DOHH2 (cell line): Measurements from ENCODE around the gene ITPR1.
A peak's percentile ranks its signal among the peaks of the same experiment; 100 is the strongest.

ENCODE experiments used
- H3F3A ChIP-seq: fragments of 200-600 bp; sonication (generic), shearing (Covaris generic); 2 replicates; pipeline ENCODE4 v1.6.0; 2016; ENCODE audit warnings: antibody characterized with exemption, mild to moderate bottlenecking; ENCODE audit not compliant: control insufficient read depth, insufficient read depth
- H3K27ac ChIP-seq: fragments of 200-600 bp; sonication (generic); 2 replicates; pipeline ENCODE4 v1.5.1; 2014; ENCODE audit warnings: low read depth, mild to moderate bottlenecking, low read length, moderate library complexity
- H3K27me3 ChIP-seq: fragments of 200-600 bp; sonication (generic); 2 replicates; pipeline ENCODE4 v1.6.1; 2014; ENCODE audit warnings: mild to moderate bottlenecking, low read length, mixed read lengths; ENCODE audit not compliant: control insufficient read depth
- H3K36me3 ChIP-seq: fragments of 200-600 bp; sonication (generic); 2 replicates; pipeline ENCODE4 v1.6.1; 2014; ENCODE audit warnings: mild to moderate bottlenecking, low read length, moderate library complexity, mixed read lengths; ENCODE audit not compliant: control insufficient read depth
- H3K4me1 ChIP-seq: fragments of 200-600 bp; sonication (generic); 2 replicates; pipeline ENCODE4 v1.6.1; 2014; ENCODE audit warnings: mild to moderate bottlenecking, low read length, mixed read lengths; ENCODE audit not compliant: control insufficient read depth
- H3K4me2 ChIP-seq: fragments of 200-600 bp; sonication (generic); 2 replicates; pipeline ENCODE4 v1.6.0; 2014; ENCODE audit warnings: mild to moderate bottlenecking, low read length, moderate library complexity
- H3K4me3 ChIP-seq: fragments of 200-600 bp; sonication (generic); 2 replicates; pipeline ENCODE4 v1.5.1; 2014; ENCODE audit warnings: mild to moderate bottlenecking, low read length, mixed read lengths
- H3K79me2 ChIP-seq: fragments of 200-600 bp; sonication (generic); 2 replicates; pipeline ENCODE4 v1.6.1; 2014; ENCODE audit warnings: mild to moderate bottlenecking, low read length, mixed read lengths; ENCODE audit not compliant: control insufficient read depth
- H3K9me2 ChIP-seq: fragments of 200-600 bp; sonication (generic); replicated peaks from 2 replicates; pipeline ENCODE4 v1.6.1; 2014; ENCODE audit warnings: mild to moderate bottlenecking, low read length, mixed read lengths; ENCODE audit not compliant: control insufficient read depth
- H3K9me3 ChIP-seq: fragments of 200-600 bp; sonication (generic); 2 replicates; pipeline ENCODE4 v1.6.1; 2014; ENCODE audit warnings: antibody characterized with exemption, low read length, mixed read lengths; ENCODE audit not compliant: control insufficient read depth, insufficient read depth
- H4K20me1 ChIP-seq: fragments of 200-600 bp; sonication (generic); 2 replicates; pipeline ENCODE4 v1.6.0; 2014; ENCODE audit warnings: low read depth, mild to moderate bottlenecking, antibody characterized with exemption, low read length, moderate library complexity; ENCODE audit not compliant: control insufficient read depth, insufficient read depth
- CTCF ChIP-seq: fragments of 200-600 bp; sonication (generic); IDR thresholded peaks from one replicate; pipeline ENCODE4 v1.5.1; 2014; ENCODE audit warnings: antibody characterized with exemption, mild to moderate bottlenecking, low read depth, low read length; ENCODE audit not compliant: poor library complexity, severe bottlenecking
- EZH2phosphoT487 ChIP-seq: fragments of 200-600 bp; sonication (generic); IDR thresholded peaks from 2 replicates; pipeline ENCODE4 v1.6.1; 2017; ENCODE audit warnings: borderline replicate concordance, mild to moderate bottlenecking, antibody characterized with exemption, low read length, moderate library complexity, mixed read lengths

Gene ITPR1

DNA sequence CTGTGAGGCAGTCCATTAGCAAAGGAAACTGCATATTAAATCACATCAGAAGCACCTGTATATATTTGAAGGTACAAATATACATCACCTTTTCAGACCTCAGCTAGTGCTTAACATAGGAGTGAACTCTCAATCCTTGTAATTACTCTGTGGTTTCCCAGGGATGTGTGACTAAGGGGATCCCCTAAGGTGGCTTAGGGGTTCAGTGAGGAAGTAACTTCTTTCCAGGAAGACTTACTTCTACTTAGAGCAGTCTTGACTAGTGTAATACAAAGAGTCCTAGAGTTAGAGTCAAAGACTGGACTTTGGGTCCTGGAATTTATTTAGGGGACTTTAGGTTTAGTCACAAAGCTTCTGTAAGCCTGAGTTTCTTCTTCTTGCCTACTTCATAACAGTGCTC lies 17.3 kb upstream of the ITPR1 start:
- Histone ChIP-seq H3K27me3 (no peaks in the 10 kb centered on the region), H3K36me3 (no peaks in the 10 kb centered on the region), H3K9me2 (no peaks in the 10 kb centered on the region), H3K79me2 (no peaks in the 10 kb centered on the region), H3K9me3 (peaks cover 7% of the 10 kb centered on the region; the same call in 1 of the 2 replicates), H4K20me1 (no peaks in the 10 kb centered on the region), H3F3A (peaks cover 6% of the 10 kb centered on the region), H3K27ac (no peak overlapping the region), H3K4me1 (peaks cover 27% of the 10 kb centered on the region), H3K4me2 (no peak overlapping the region), H3K4me3 (no peak overlapping the region)
- TF ChIP-seq EZH2phosphoT487, result no peak
- no peak for TF ChIP-seq CTCF

DNA sequence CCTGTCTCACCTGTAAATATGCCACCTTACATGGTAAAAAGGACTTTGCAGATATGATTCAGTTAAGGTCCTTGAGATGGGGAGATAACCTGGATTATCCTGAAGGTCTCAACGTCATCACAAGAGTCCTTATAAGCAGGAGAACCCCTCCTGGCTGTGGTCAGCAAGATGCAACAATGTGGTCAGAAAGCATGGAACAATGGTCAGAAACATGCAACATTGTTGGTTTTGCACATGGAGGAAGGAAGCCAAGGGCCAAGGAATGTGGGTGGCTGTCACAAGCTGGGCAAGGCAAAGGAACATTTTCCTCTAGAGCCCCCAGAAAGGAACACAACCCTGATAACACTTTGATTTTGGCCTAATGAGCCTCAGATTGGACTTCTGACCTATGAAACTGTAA lies 16.7 kb upstream of the ITPR1 start:
- Histone ChIP-seq H3K4me1 (peaks cover 27% of the 10 kb centered on the region), H3K9me3 (peaks cover 7% of the 10 kb centered on the region; the same call in 1 of the 2 replicates), H4K20me1 (no peaks in the 10 kb centered on the region), H3K79me2 (no peaks in the 10 kb centered on the region), H3K27me3 (no peaks in the 10 kb centered on the region), H3K36me3 (no peaks in the 10 kb centered on the region), H3K9me2 (no peaks in the 10 kb centered on the region), H3K27ac (no peak overlapping the region), H3K4me3 (no peak overlapping the region), H3K4me2 (no peak overlapping the region), H3F3A (peaks cover 6% of the 10 kb centered on the region)
- TF ChIP-seq EZH2phosphoT487 (no peak), CTCF (no peak)

- Histone ChIP-seq H3K79me2 (no peaks in the 10 kb centered on the region), H3K36me3 (no peaks in the 10 kb centered on the region), H3K4me1 (peaks cover 22% of the 10 kb centered on the region), H3K27ac (no peak overlapping the region), H4K20me1 (no peaks in the 10 kb centered on the region), H3F3A (peaks cover 6% of the 10 kb centered on the region), H3K9me2 (no peaks in the 10 kb centered on the region), H3K4me3 (no peak overlapping the region), H3K9me3 (peaks cover 7% of the 10 kb centered on the region; the same call in 1 of the 2 replicates), H3K27me3 (no peaks in the 10 kb centered on the region), H3K4me2 (no peak overlapping the region)
- TF ChIP-seq CTCF (no peak), EZH2phosphoT487 (no peak)
Observed at GRCh38 chr3:4478261-4478660, 14.9 kb upstream of the ITPR1 start.

DNA sequence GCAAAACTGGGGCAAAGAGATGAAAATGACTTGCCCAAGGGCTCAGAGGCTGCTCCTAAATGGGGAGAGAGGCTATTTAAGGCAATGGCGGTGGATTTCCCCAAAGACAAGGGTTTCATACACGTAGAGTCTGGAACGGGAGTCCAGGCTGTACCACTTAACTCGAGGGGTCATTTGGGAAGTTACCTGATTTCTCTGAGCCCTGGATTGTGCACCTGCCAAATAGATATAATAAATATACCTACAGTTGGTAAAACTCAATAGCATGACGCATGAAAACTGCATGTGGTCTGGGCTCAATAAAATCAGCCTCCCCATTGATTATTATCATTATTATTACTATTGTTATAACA lies 1.3 kb upstream of the ITPR1 start:
- Histone ChIP-seq H3K27ac (no peak overlapping the region), H3K79me2 (peaks cover 28% of the 10 kb centered on the region), H3K36me3 (peaks cover 16% of the 10 kb centered on the region), H3K4me1 (peaks cover 39% of the 10 kb centered on the region), H3K27me3 (peaks cover 28% of the 10 kb centered on the region), H4K20me1 (no peaks in the 10 kb centered on the region), H3K9me2 (no peaks in the 10 kb centered on the region), H3K4me3 (peak overlapping the region; percentile 95), H3F3A (peaks cover 15% of the 10 kb centered on the region), H3K4me2 (peak overlapping the region; percentile 90), H3K9me3 (no peaks in the 10 kb centered on the region)
- TF ChIP-seq EZH2phosphoT487 (no peak), CTCF (no peak)
